BJ (cell line): Measurements from ENCODE around the gene LRRC59. TPM values are rescaled to one million over a fixed set of nuclear protein-coding genes. Genes with fewer than 3 reads are reported as not detected.
"Not testable (repeated sequence)": the region's sequence is repeated elsewhere in the genome, so short reads cannot be mapped to it uniquely, and the experiment has no call there.

Experiments
- CTCF ChIA-PET: fragments of 350-600 bp; formaldehyde crosslinking; extraction: SDS; loops from one replicate; lab custom pipeline; 2021; ENCODE audit warnings: antibody characterized with exemption, inconsistent platforms; lab: Yijun Ruan, JAX
- POLR2A ChIA-PET: fragments of 300-600 bp; sonication (Branson Sonifier 250); formaldehyde crosslinking; extraction: SDS; loops from one replicate; lab custom pipeline; 2021; ENCODE audit warnings: antibody characterized with exemption; lab: Charles Lee
- DNase-seq: peaks from one replicate; pipeline ENCODE4 v3.0.0-alpha.2; 2011; ENCODE audit warnings: low read depth
- H3K27me3 ChIP-seq: 2 replicates; pipeline ENCODE4 v1.6.0; 2011; ENCODE audit warnings: low read length; ENCODE audit not compliant: control insufficient read depth, insufficient read depth
- H3K36me3 ChIP-seq: 2 replicates; pipeline ENCODE4 v1.5.1; 2011; ENCODE audit warnings: low read length; ENCODE audit not compliant: control insufficient read depth, insufficient read depth
- H3K4me3 ChIP-seq: 2 replicates; pipeline ENCODE4 v1.5.1; 2011; ENCODE audit warnings: low read depth, mild to moderate bottlenecking, control low read depth, low read length
- CTCF ChIP-seq: IDR thresholded peaks from 2 replicates; pipeline ENCODE4 v1.5.1; 2011; ENCODE audit warnings: low read depth, mild to moderate bottlenecking, control low read depth, inconsistent platforms, low read length, moderate library complexity; ENCODE audit not compliant: insufficient read depth
- polyA plus RNA-seq: library from polyadenylated mRNA; depleted of rRNA; stranded (reverse); fragments of >200 nt; gene quantifications from 2 replicates; pipeline ENCODE4 v1.2.3, GENCODE V29; 2011; rRNA removed
- small RNA-seq: library from RNA; depleted of rRNA; stranded (forward); fragments of <200 nt; gene quantifications from one replicate; pipeline ENCODE3, GENCODE V24; 2012; ENCODE audit warnings: low replicate concordance, low read depth; ENCODE audit not compliant: insufficient read length

Gene LRRC59
- polyA plus RNA-seq, 1 experiment = 110 TPM

- no peak overlapping the region for H3K4me3 ChIP-seq
- CTCF ChIA-PET = no interaction called here
- POLR2A ChIA-PET = no interaction called here
- TF ChIP-seq CTCF = no peak
- DNase-seq = no peak
- no peaks in the 10 kb centered on the region for H3K36me3 ChIP-seq
- peaks cover 5% of the 10 kb centered on the region; the same call in 1 of the 2 replicates for H3K27me3 ChIP-seq
Measured at GRCh38 chr17:50339381-50339780, 57.9 kb downstream of the LRRC59 start.

- ChIA-PET CTCF (no interaction called here), POLR2A (no interaction called here)
- peaks cover 5% of the 10 kb centered on the region; the same call in 1 of the 2 replicates for H3K27me3 ChIP-seq
- no peak for TF ChIP-seq CTCF
- H3K36me3 ChIP-seq = no peaks in the 10 kb centered on the region
- DNase-seq = no peak
- H3K4me3 ChIP-seq = no peak overlapping the region
Measured at GRCh38 chr17:50338645-50339044, 58.7 kb downstream of the LRRC59 start.

- H3K36me3 ChIP-seq = no peaks in the 10 kb centered on the region
- no peak overlapping the region for H3K4me3 ChIP-seq
- peaks cover 5% of the 10 kb centered on the region; the same call in 1 of the 2 replicates for H3K27me3 ChIP-seq
- DNase-seq = no peak
- ChIA-PET POLR2A (no interaction called here), CTCF (no interaction called here)
- no peak for TF ChIP-seq CTCF
Measured at GRCh38 chr17:50337956-50338355, 59.4 kb downstream of the LRRC59 start.

GRCh38 chr17:50333291-50334057 is 63.8 kb downstream of the LRRC59 start:
- DNase-seq, H3K4me3 ChIP-seq, H3K36me3 ChIP-seq, H3K27me3 ChIP-seq, POLR2A ChIA-PET: not testable (repeated sequence)
- CTCF ChIA-PET = interaction anchor here (1.1 to 1.5 kb wide), 3 partner anchors 11 to 29 kb away, joined by 3 to 4 read pairs (median 3); no protein-coding TSS in a partner anchor

- DNase-seq = no peak
- no peaks in the 10 kb centered on the region for H3K27me3 ChIP-seq
- ChIA-PET POLR2A (no interaction called here), CTCF (interaction anchor here (0.7 to 2.2 kb wide), 6 partner anchors 10 to 30 kb away, joined by 3 to 7 read pairs (median 4); partner anchors contain the start of gene XYLT2)
- no peak for TF ChIP-seq CTCF
- no peaks in the 10 kb centered on the region for H3K36me3 ChIP-seq
- no peak overlapping the region for H3K4me3 ChIP-seq
Measured at GRCh38 chr17:50332196-50332595, 65.1 kb downstream of the LRRC59 start.

Small RNAs within 50 kb of the gene (small RNA-seq; reads per million reads assigned to genes)
- not detected for gene RF00019

Other genes with a start within 250 kb of the LRRC59 start
- gene PPP1R9B, start 246.8 kb downstream of the LRRC59 start, polyA plus RNA-seq = 17.2 and 19.3 TPM in 2 replicates
- gene SGCA, start 231.5 kb downstream of the LRRC59 start, polyA plus RNA-seq = 0.09 and 0.40 TPM in 2 replicates
- 1,679 and 2,161 TPM in 2 replicates for gene COL1A1, start 195.9 kb downstream of the LRRC59 start, polyA plus RNA-seq
- 0.58 and 0.67 TPM in 2 replicates for gene TMEM92, start 123.1 kb downstream of the LRRC59 start, polyA plus RNA-seq
- 15.4 and 25.0 TPM in 2 replicates for gene XYLT2, start 51.4 kb downstream of the LRRC59 start, polyA plus RNA-seq
- gene MRPL27, start 24.3 kb downstream of the LRRC59 start, polyA plus RNA-seq = 115 and 142 TPM in 2 replicates
- gene EME1, start 24.3 kb downstream of the LRRC59 start, polyA plus RNA-seq = 5.3 and 5.9 TPM in 2 replicates
- gene ACSF2, start 28.7 kb upstream of the LRRC59 start, polyA plus RNA-seq = 19.9 and 25.4 TPM in 2 replicates
- not detected in 2 replicates for gene CHAD, start 71.4 kb upstream of the LRRC59 start, polyA plus RNA-seq
- 17.5 and 22.6 TPM in 2 replicates for gene RSAD1, start 81.3 kb upstream of the LRRC59 start, polyA plus RNA-seq
- 0.54 and 0.67 TPM in 2 replicates for gene MYCBPAP, start 110.9 kb upstream of the LRRC59 start, polyA plus RNA-seq
- not detected in 2 replicates for gene EPN3, start 135.2 kb upstream of the LRRC59 start, polyA plus RNA-seq
- 27.7 and 46.4 TPM in 2 replicates for gene SPATA20, start 149.7 kb upstream of the LRRC59 start, polyA plus RNA-seq
- gene CACNA1G, start 163.2 kb upstream of the LRRC59 start, polyA plus RNA-seq = 0.01 and 0.02 TPM in 2 replicates
- gene ABCC3, start 237.4 kb upstream of the LRRC59 start, polyA plus RNA-seq = 37.2 and 56.4 TPM in 2 replicates